ENCODE data around the gene SAMHD1. TPM values are rescaled to one million over a fixed set of nuclear protein-coding genes. Genes with fewer than 3 reads are reported as not detected.
"Not testable (repeated sequence)": the region's sequence is repeated elsewhere in the genome, so short reads cannot be mapped to it uniquely, and the experiment has no call there.

Gene SAMHD1
- total RNA-seq, 2 experiments from 2014 or later, result 10.6 to 20.8 TPM

- TF ChIP-seq CTCF (conservative IDR thresholded peaks at IDR 0.05; ENCODE audit: low read length) (no peak), EZH2phosphoT487 (IDR thresholded peaks at IDR 0.05; ENCODE audit: borderline replicate concordance, low read depth, low read length) (no peak)
- Histone ChIP-seq H3K4me2 (ENCODE audit: low read length) (no peak overlapping the region), H3K36me3 (ENCODE audit: insufficient read depth, low read length) (peaks cover 44% of the 10 kb centered on the region), H3K9me2 (ENCODE audit: insufficient read depth, low read length) (no peaks in the 10 kb centered on the region), H2AFZ (ENCODE audit: low read length) (no peak overlapping the region), H3K9me3 (ENCODE audit: low read length) (no peaks in the 10 kb centered on the region), H3K4me1 (ENCODE audit: insufficient read depth, low read length, poor library complexity, severe bottlenecking) (no peaks in the 10 kb centered on the region), H3K4me3 (ENCODE audit: low read depth, low read length, poor library complexity, severe bottlenecking) (no peak overlapping the region), H3K79me2 (ENCODE audit: insufficient read depth, low read depth, low read length) (no peaks in the 10 kb centered on the region), H4K20me1 (ENCODE audit: insufficient read depth, low read length) (no peaks in the 10 kb centered on the region), H3K27ac (ENCODE audit: low read depth, low read length, poor library complexity, severe bottlenecking) (no peak overlapping the region)
- POLR2A ChIA-PET, result no interaction called here
- no peak for DNase-seq (ENCODE audit: low spot score)
- intact Hi-C loops (cut with micrococcal nuclease; ENCODE audit: unreplicated experiment), result no loop called here
- BruUV-seq (replicated peaks), result no TSS peak
- CTCF ChIA-PET (ENCODE audit: unreplicated experiment), result no interaction called here
These were observed 15.2 kb downstream of the SAMHD1 start for GRCh38 chr20:36936341-36936740.

- peaks cover 48% of the 10 kb centered on the region; the same call in 1 of the 2 replicates for H3K36me3 ChIP-seq (ENCODE audit: insufficient read depth, low read length)
- POLR2A ChIA-PET, result interaction anchor here (0.6 kb wide), 1 partner anchor 38 kb away, joined by 3 read pairs; no protein-coding TSS in a partner anchor
- H3K4me3 ChIP-seq (ENCODE audit: low read depth, low read length, poor library complexity, severe bottlenecking); intact Hi-C loops (cut with micrococcal nuclease; ENCODE audit: unreplicated experiment); H4K20me1 ChIP-seq (ENCODE audit: insufficient read depth, low read length); H3K9me2 ChIP-seq (ENCODE audit: insufficient read depth, low read length); H3K4me1 ChIP-seq (ENCODE audit: insufficient read depth, low read length, poor library complexity, severe bottlenecking); BruUV-seq (replicated peaks); CTCF ChIA-PET (ENCODE audit: unreplicated experiment); H3K4me2 ChIP-seq (ENCODE audit: low read length); DNase-seq (ENCODE audit: low spot score); H2AFZ ChIP-seq (ENCODE audit: low read length); H3K27ac ChIP-seq (ENCODE audit: low read depth, low read length, poor library complexity, severe bottlenecking); H3K79me2 ChIP-seq (ENCODE audit: insufficient read depth, low read depth, low read length); H3K9me3 ChIP-seq (ENCODE audit: low read length): not testable (repeated sequence)
These were observed 17.9 kb downstream of the SAMHD1 start for GRCh38 chr20:36933571-36933970.

- peaks cover 47% of the 10 kb centered on the region for H3K36me3 ChIP-seq (ENCODE audit: insufficient read depth, low read length)
These were observed 18.8 kb downstream of the SAMHD1 start for GRCh38 chr20:36932476-36933426.

GRCh38 chr20:36932067-36932466 is 19.4 kb downstream of the SAMHD1 start:
- H3K4me1 ChIP-seq (ENCODE audit: insufficient read depth, low read length, poor library complexity, severe bottlenecking); DNase-seq (ENCODE audit: low spot score): not testable (repeated sequence)

More at GRCh38 chr20:36932476-36933426, 18.8 kb downstream of the SAMHD1 start:
- H4K20me1 ChIP-seq (ENCODE audit: insufficient read depth, low read length), result no peaks in the 10 kb centered on the region
- H3K4me1 ChIP-seq (ENCODE audit: insufficient read depth, low read length, poor library complexity, severe bottlenecking), result no peaks in the 10 kb centered on the region
- no peak overlapping the region for H3K4me3 ChIP-seq (ENCODE audit: low read depth, low read length, poor library complexity, severe bottlenecking)
- BruUV-seq (replicated peaks), result no TSS peak
- DNase-seq (ENCODE audit: low spot score), result no peak
- no peak overlapping the region for H2AFZ ChIP-seq (ENCODE audit: low read length)
- H3K27ac ChIP-seq (ENCODE audit: low read depth, low read length, poor library complexity, severe bottlenecking), result no peak overlapping the region
- TF ChIP-seq CTCF (conservative IDR thresholded peaks at IDR 0.05; ENCODE audit: low read length) (no peak), EZH2phosphoT487 (IDR thresholded peaks at IDR 0.05; ENCODE audit: borderline replicate concordance, low read depth, low read length) (no peak)
- H3K9me3 ChIP-seq (ENCODE audit: low read length), result no peaks in the 10 kb centered on the region
- intact Hi-C loops (cut with micrococcal nuclease; ENCODE audit: unreplicated experiment), result no loop called here
- no peak overlapping the region for H3K4me2 ChIP-seq (ENCODE audit: low read length)
- no peaks in the 10 kb centered on the region for H3K9me2 ChIP-seq (ENCODE audit: insufficient read depth, low read length)
- ChIA-PET POLR2A (interaction anchor here (0.6 kb wide), 2 partner anchors 39 to 96 kb away, joined by 3 to 4 read pairs; no protein-coding TSS in a partner anchor), CTCF (ENCODE audit: unreplicated experiment) (no interaction called here)
- H3K79me2 ChIP-seq (ENCODE audit: insufficient read depth, low read depth, low read length), result no peaks in the 10 kb centered on the region

More at GRCh38 chr20:36932067-36932466, 19.4 kb downstream of the SAMHD1 start:
- H4K20me1 ChIP-seq (ENCODE audit: insufficient read depth, low read length); intact Hi-C loops (cut with micrococcal nuclease; ENCODE audit: unreplicated experiment); H3K79me2 ChIP-seq (ENCODE audit: insufficient read depth, low read depth, low read length); H3K4me3 ChIP-seq (ENCODE audit: low read depth, low read length, poor library complexity, severe bottlenecking); BruUV-seq (replicated peaks); CTCF ChIA-PET (ENCODE audit: unreplicated experiment); H3K9me3 ChIP-seq (ENCODE audit: low read length); H3K27ac ChIP-seq (ENCODE audit: low read depth, low read length, poor library complexity, severe bottlenecking); H3K4me2 ChIP-seq (ENCODE audit: low read length); H3K9me2 ChIP-seq (ENCODE audit: insufficient read depth, low read length); H2AFZ ChIP-seq (ENCODE audit: low read length): not testable (repeated sequence)
- peaks cover 47% of the 10 kb centered on the region for H3K36me3 ChIP-seq (ENCODE audit: insufficient read depth, low read length)
- POLR2A ChIA-PET, result interaction anchor here (0.6 kb wide), 1 partner anchor 96 kb away, joined by 4 read pairs; no protein-coding TSS in a partner anchor
